IgD-negative memory B cell (primary cell): ENCODE data around the gene PTBP3. TPM values are rescaled to one million over a fixed set of nuclear protein-coding genes. Genes with fewer than 3 reads are reported as not detected.
"Not testable (repeated sequence)": the region's sequence is repeated elsewhere in the genome, so short reads cannot be mapped to it uniquely, and the experiment has no call there.

Experiments used
- H3K27ac Mint-ChIP-seq, 3 donors: one replicate each; pipeline ENCODE4 v1.8.0; 2020 to 2022; ENCODE audit warnings: mild to moderate bottlenecking in 3 of 3, mixed read lengths in 3 of 3, moderate library complexity in 1 of 3
- H3K27me3 Mint-ChIP-seq: one replicate; pipeline ENCODE4 v1.8.0; 2021; ENCODE audit warnings: mixed read lengths
- H3K36me3 Mint-ChIP-seq: one replicate; pipeline ENCODE4 v1.8.0; 2020; ENCODE audit warnings: mild to moderate bottlenecking, mixed read lengths
- H3K4me1 Mint-ChIP-seq, 3 donors: one replicate each; pipeline ENCODE4 v1.8.0; 2020 to 2022; ENCODE audit warnings: mixed read lengths in 3 of 3, mild to moderate bottlenecking in 1 of 3
- H3K4me3 Mint-ChIP-seq, 4 donors: one replicate each; pipeline ENCODE4 v1.8.0; 2020 to 2022; ENCODE audit warnings: mild to moderate bottlenecking in 4 of 4, mixed read lengths in 4 of 4, moderate library complexity in 3 of 4
- H3K9me3 Mint-ChIP-seq, 3 donors: one replicate each; pipeline ENCODE4 v1.8.0; 2020 to 2021; ENCODE audit warnings: mixed read lengths in 3 of 3, mild to moderate bottlenecking in 1 of 3
- polyA plus RNA-seq: library from polyadenylated mRNA; unstranded; fragments of 300-500 nt; fragmentation: Illumina TruSeq; gene quantifications from one replicate; pipeline ENCODE4 v1.2.3, GENCODE V29; 2021

The PTBP3 gene
- polyA plus RNA-seq, 1 donor from 2014 or later, result 32.7 TPM

- H3K27me3 Mint-ChIP-seq, H3K27ac Mint-ChIP-seq, H3K4me3 Mint-ChIP-seq: not testable (repeated sequence)
- Mint-ChIP-seq H3K4me1 (peaks cover 8 to 18% (median 14%) of the 10 kb centered on the region in 3 donors), H3K9me3 (peaks cover 0 to 18% (median 13%) of the 10 kb centered on the region in 3 donors), H3K36me3 (peaks cover 34% of the 10 kb centered on the region)
Observed at GRCh38 chr9:112282841-112283240, 50.6 kb downstream of the PTBP3 start.

GRCh38 chr9:112280904-112281303 is 52.5 kb downstream of the PTBP3 start:
- H3K9me3 Mint-ChIP-seq, result peaks cover 0 to 14% (median 7%) of the 10 kb centered on the region in 3 donors
- H3K27ac Mint-ChIP-seq, result peak overlapping the region in 1 of 3 donors; percentile 2
- H3K4me3 Mint-ChIP-seq, result no peak overlapping the region
- no peaks in the 10 kb centered on the region for H3K27me3 Mint-ChIP-seq
- H3K4me1 Mint-ChIP-seq, result peaks cover 6 to 22% (median 11%) of the 10 kb centered on the region in 3 donors
- H3K36me3 Mint-ChIP-seq, result peaks cover 22% of the 10 kb centered on the region

GRCh38 chr9:112279501-112279900 is 53.9 kb downstream of the PTBP3 start:
- H3K27ac Mint-ChIP-seq, result no peak overlapping the region
- peaks cover 17% of the 10 kb centered on the region for H3K36me3 Mint-ChIP-seq
- H3K27me3 Mint-ChIP-seq, result no peaks in the 10 kb centered on the region
- no peak overlapping the region for H3K4me3 Mint-ChIP-seq
- peaks cover 11 to 22% (median 15%) of the 10 kb centered on the region in 3 donors for H3K4me1 Mint-ChIP-seq
- H3K9me3 Mint-ChIP-seq, result peaks cover 0 to 6% (median 0%) of the 10 kb centered on the region in 3 donors

- Mint-ChIP-seq H3K4me1 (peaks cover 11 to 24% (median 18%) of the 10 kb centered on the region in 3 donors), H3K4me3 (no peak overlapping the region), H3K27me3 (no peaks in the 10 kb centered on the region), H3K36me3 (peaks cover 12% of the 10 kb centered on the region), H3K27ac (peak overlapping the region in 1 of 3 donors; percentile 57), H3K9me3 (peaks cover 0 to 2% (median 0%) of the 10 kb centered on the region in 3 donors)
Observed at GRCh38 chr9:112278152-112278551, 55.3 kb downstream of the PTBP3 start.

- Mint-ChIP-seq H3K9me3 (no peaks in the 10 kb centered on the region), H3K27ac (no peak overlapping the region), H3K4me3 (peak overlapping the region in 1 of 4 donors; percentile 22), H3K27me3 (no peaks in the 10 kb centered on the region), H3K36me3 (peaks cover 5% of the 10 kb centered on the region), H3K4me1 (peaks cover 9 to 33% (median 21%) of the 10 kb centered on the region in 3 donors)
Observed at GRCh38 chr9:112274600-112274999, 58.8 kb downstream of the PTBP3 start.

GRCh38 chr9:112273876-112274275 is 59.5 kb downstream of the PTBP3 start:
- Mint-ChIP-seq H3K4me3 (no peak overlapping the region), H3K36me3 (peaks cover 5% of the 10 kb centered on the region), H3K27ac (peak overlapping the region in 1 of 3 donors; percentile 17), H3K4me1 (peaks cover 6 to 33% (median 21%) of the 10 kb centered on the region in 3 donors), H3K27me3 (no peaks in the 10 kb centered on the region), H3K9me3 (no peaks in the 10 kb centered on the region)

GRCh38 chr9:112271466-112272098 is 61.8 kb downstream of the PTBP3 start:
- Mint-ChIP-seq H3K9me3 (no peaks in the 10 kb centered on the region), H3K4me3 (no peak overlapping the region), H3K27ac (no peak overlapping the region), H3K4me1 (peaks cover 6 to 20% (median 13%) of the 10 kb centered on the region in 3 donors), H3K27me3 (no peaks in the 10 kb centered on the region), H3K36me3 (peaks cover 8% of the 10 kb centered on the region)

GRCh38 chr9:112268413-112268812 is 65.0 kb downstream of the PTBP3 start:
- Mint-ChIP-seq H3K4me3 (no peak overlapping the region), H3K27me3 (no peaks in the 10 kb centered on the region), H3K4me1 (peaks cover 0 to 12% (median 9%) of the 10 kb centered on the region in 3 donors), H3K27ac (peak overlapping the region in 1 of 3 donors; percentile 35), H3K36me3 (peaks cover 3% of the 10 kb centered on the region), H3K9me3 (no peaks in the 10 kb centered on the region)

GRCh38 chr9:112267086-112267485 is 66.3 kb downstream of the PTBP3 start:
- not testable (repeated sequence) for H3K4me3 Mint-ChIP-seq, H3K36me3 Mint-ChIP-seq, H3K9me3 Mint-ChIP-seq, H3K27me3 Mint-ChIP-seq, H3K27ac Mint-ChIP-seq
- H3K4me1 Mint-ChIP-seq, result peaks cover 0 to 16% (median 6%) of the 10 kb centered on the region in 3 donors

GRCh38 chr9:112265391-112265790 is 68.0 kb downstream of the PTBP3 start:
- H3K9me3 Mint-ChIP-seq, result no peaks in the 10 kb centered on the region
- no peaks in the 10 kb centered on the region for H3K27me3 Mint-ChIP-seq
- H3K36me3 Mint-ChIP-seq, result peaks cover 5% of the 10 kb centered on the region
- H3K27ac Mint-ChIP-seq, result no peak overlapping the region
- H3K4me1 Mint-ChIP-seq, result peaks cover under 1 to 12% (median 6%) of the 10 kb centered on the region in 3 donors
- no peak overlapping the region for H3K4me3 Mint-ChIP-seq

GRCh38 chr9:112262577-112262976 is 70.8 kb downstream of the PTBP3 start:
- H3K27me3 Mint-ChIP-seq, result no peaks in the 10 kb centered on the region
- peaks cover 5 to 7% (median 6%) of the 10 kb centered on the region in 3 donors for H3K4me1 Mint-ChIP-seq
- H3K36me3 Mint-ChIP-seq, result peaks cover 4% of the 10 kb centered on the region
- H3K9me3 Mint-ChIP-seq, result no peaks in the 10 kb centered on the region
- peak overlapping the region in 1 of 3 donors; percentile 69 for H3K27ac Mint-ChIP-seq
- no peak overlapping the region for H3K4me3 Mint-ChIP-seq

- Mint-ChIP-seq H3K9me3 (no peaks in the 10 kb centered on the region), H3K36me3 (peaks cover 4% of the 10 kb centered on the region), H3K4me3 (no peak overlapping the region), H3K27ac (no peak overlapping the region), H3K27me3 (no peaks in the 10 kb centered on the region), H3K4me1 (peaks cover 5 to 7% (median 6%) of the 10 kb centered on the region in 3 donors)
Observed at GRCh38 chr9:112261133-112261532, 72.3 kb downstream of the PTBP3 start.

- Mint-ChIP-seq H3K36me3 (peaks cover 12% of the 10 kb centered on the region), H3K27me3 (no peaks in the 10 kb centered on the region), H3K4me3 (no peak overlapping the region), H3K9me3 (no peaks in the 10 kb centered on the region), H3K27ac (no peak overlapping the region), H3K4me1 (peaks cover under 1 to 6% (median 3%) of the 10 kb centered on the region in 3 donors)
Observed at GRCh38 chr9:112258106-112258505, 75.3 kb downstream of the PTBP3 start.

GRCh38 chr9:112252194-112252593 is 81.2 kb downstream of the PTBP3 start:
- H3K4me3 Mint-ChIP-seq, result no peak overlapping the region
- H3K27ac Mint-ChIP-seq, result peak overlapping the region in 1 of 3 donors; percentile 75
- H3K9me3 Mint-ChIP-seq, result no peaks in the 10 kb centered on the region
- H3K36me3 Mint-ChIP-seq, result peaks cover 14% of the 10 kb centered on the region
- H3K4me1 Mint-ChIP-seq, result peaks cover 0 to 11% (median 4%) of the 10 kb centered on the region in 3 donors
- H3K27me3 Mint-ChIP-seq, result no peaks in the 10 kb centered on the region

- Mint-ChIP-seq H3K4me1 (peaks cover 0 to 15% (median 5%) of the 10 kb centered on the region in 3 donors), H3K27ac (peak overlapping the region in 1 of 3 donors; percentile 48), H3K36me3 (peaks cover 9% of the 10 kb centered on the region), H3K27me3 (no peaks in the 10 kb centered on the region), H3K4me3 (no peak overlapping the region), H3K9me3 (no peaks in the 10 kb centered on the region)
Observed at GRCh38 chr9:112249277-112249676, 84.1 kb downstream of the PTBP3 start.

GRCh38 chr9:112248722-112249121 is 84.7 kb downstream of the PTBP3 start:
- peaks cover under 1 to 16% (median 5%) of the 10 kb centered on the region in 3 donors for H3K4me1 Mint-ChIP-seq
- H3K27ac Mint-ChIP-seq, result peak overlapping the region in 1 of 3 donors; percentile 48
- no peak overlapping the region for H3K4me3 Mint-ChIP-seq
- no peaks in the 10 kb centered on the region for H3K27me3 Mint-ChIP-seq
- no peaks in the 10 kb centered on the region for H3K9me3 Mint-ChIP-seq
- peaks cover 9% of the 10 kb centered on the region for H3K36me3 Mint-ChIP-seq
